NT2/D1 (cell line): ENCODE data around the gene DNM3.

Experiments used
- SUZ12 ChIP-seq: IDR thresholded peaks from 2 replicates; pipeline ENCODE4 v1.6.1; 2011; ENCODE audit not compliant: insufficient read length, insufficient read depth; ENCODE audit errors: extremely low read depth
- YY1 ChIP-seq: IDR thresholded peaks from 2 replicates; pipeline ENCODE4 v1.6.1; 2011; ENCODE audit not compliant: insufficient read length, insufficient read depth
- ZNF274 ChIP-seq: IDR thresholded peaks from 2 replicates; pipeline ENCODE4 v1.6.1; 2011; ENCODE audit warnings: mild to moderate bottlenecking, low read depth, low read length

- TF ChIP-seq YY1 (no peak), SUZ12 (no peak), ZNF274 (no peak)
These were observed 199.2 kb downstream of the DNM3 start for GRCh38 chr1:172040466-172040865.
